K562 (cell line): ENCODE data around the gene ITGAL. TPM values are rescaled to one million over a fixed set of nuclear protein-coding genes. Genes with fewer than 3 reads are reported as not detected.

Experiments used
- CTCFL ChIP-seq: IDR thresholded peaks from 2 replicates; pipeline ENCODE4 v1.6.1; 2011; ENCODE audit warnings: borderline replicate concordance, low read depth, mild to moderate bottlenecking, moderate library complexity, low read length; ENCODE audit not compliant: insufficient read depth, poor library complexity, severe bottlenecking
- DEAF1 ChIP-seq: fragments of 450-650 bp; formaldehyde crosslinking; IDR thresholded peaks from 2 replicates; pipeline ENCODE4 v1.4.0; 2020; ENCODE audit warnings: mild to moderate bottlenecking, moderate library complexity
- DPF2 ChIP-seq: fragments of 450-650 bp; IDR thresholded peaks from 2 replicates; pipeline ENCODE4 v1.6.1; 2016
- GTF2A2 ChIP-seq: IDR thresholded peaks from 2 replicates; pipeline ENCODE4 v1.6.1; 2016; ENCODE audit warnings: mild to moderate bottlenecking, missing genetic modification characterization, missing compliant biosample characterization
- KDM5B ChIP-seq: fragments of 200-600 bp; sonication (generic); IDR thresholded peaks from 2 replicates; pipeline ENCODE4 v1.6.1; 2012; ENCODE audit warnings: low read depth, mild to moderate bottlenecking, moderate library complexity, low read length, control low read depth, inconsistent platforms; ENCODE audit not compliant: insufficient replicate concordance
- KLF16 ChIP-seq: IDR thresholded peaks from 2 replicates; pipeline ENCODE4 v1.6.1; 2016; ENCODE audit warnings: antibody characterized with exemption
- MAZ ChIP-seq, 2 experiments: fragments of 450-650 bp in 1 of 2; sonication (generic) in 1 of 2; formaldehyde crosslinking; IDR thresholded peaks in 1 of 2; conservative IDR thresholded peaks in 1 of 2; 2 replicates each; pipeline versions ENCODE4 v1.4.0 to v1.5.0; 2020; ENCODE audit warnings: mild to moderate bottlenecking in 1 of 2, missing genetic modification reagents in 1 of 2
- NELFE ChIP-seq: IDR thresholded peaks from 2 replicates; pipeline ENCODE4 v1.6.1; 2011; ENCODE audit warnings: mild to moderate bottlenecking; ENCODE audit not compliant: insufficient read depth, insufficient read length
- NFE2L1 ChIP-seq: fragments of 450-650 bp; IDR thresholded peaks from 2 replicates; pipeline ENCODE4 v1.6.1; 2016; ENCODE audit warnings: missing genetic modification characterization, low read depth, mild to moderate bottlenecking, missing compliant biosample characterization, moderate library complexity, borderline replicate concordance
- POLR2A ChIP-seq: fragments of 450-650 bp; conservative IDR thresholded peaks from 2 replicates; pipeline ENCODE4 v1.6.1; 2016
- POLR2H ChIP-seq: IDR thresholded peaks from 2 replicates; pipeline ENCODE4 v1.6.1; 2016; ENCODE audit warnings: missing genetic modification characterization, low read depth, mild to moderate bottlenecking, control low read depth, missing compliant biosample characterization, moderate library complexity
- PRMT5 ChIP-seq: sonication (generic); formaldehyde crosslinking; IDR thresholded peaks from 2 replicates; pipeline ENCODE4 v1.5.0; 2020; ENCODE audit warnings: missing genetic modification reagents
- SP2 ChIP-seq: IDR thresholded peaks from 2 replicates; pipeline ENCODE4 v1.6.1; 2011; ENCODE audit warnings: mild to moderate bottlenecking, low read depth, low read length, moderate library complexity; ENCODE audit not compliant: poor library complexity, severe bottlenecking; ENCODE audit errors: extremely low read depth
- UBTF ChIP-seq, 2 experiments: IDR thresholded peaks; 2 replicates each; pipeline ENCODE4 v1.6.1; 2012; ENCODE audit warnings: improper control_type of control experiment in 2 of 2, low read depth in 2 of 2, low read length in 2 of 2, borderline replicate concordance in 1 of 2
- ZBTB2 ChIP-seq: fragments of 450-650 bp; IDR thresholded peaks from 2 replicates; pipeline ENCODE4 v1.6.1; 2016; ENCODE audit warnings: antibody characterized with exemption
- polyA plus RNA-seq, 8 experiments: library from polyadenylated mRNA; depleted of rRNA in 4 of 8; stranded (reverse) in 5 of 8; unstranded in 3 of 8; fragments of >200 nt; fragmentation: Nextera tagmentation in 2 of 8; fragmentation: Illumina TruSeq in 1 of 8; extraction: Ambion mirVana in 2 of 8; extraction: Trizol in 1 of 8; gene quantifications; 2 replicates each; pipeline versions ENCODE4 v1.2.1 to v1.2.3, GENCODE V29; 2011 to 2014; ENCODE audit warnings: inconsistent platforms in 1 of 8, missing spikeins in 1 of 8
- total RNA-seq, 7 experiments: library from RNA; depleted of rRNA in 6 of 7; stranded (reverse); fragments of >200 nt in 6 of 7; fragmentation: Illumina TruSeq in 2 of 7; extraction: Trizol in 2 of 7; gene quantifications; 2 replicates each; pipeline versions ENCODE4 v1.2.1 to v1.2.3, GENCODE V29; 2011 to 2021; ENCODE audit warnings: low replicate concordance in 1 of 7
- TF ChIP-seq, protein P1 (sequence below): fragments of 250-450 bp; sonication (Bioruptor Pico); IDR thresholded peaks from 2 replicates; pipeline ENCODE4 v1.9.0; 2021; ENCODE audit warnings: mild to moderate bottlenecking, inconsistent platforms

ITGAL gene
- total and polyA plus RNA-seq, 9 of the 15 experiments (the other 6 are each of a cell fraction or from before 2014, with no cell fraction given) = 0.01 to 0.53 TPM; not detected in 7

DNA sequence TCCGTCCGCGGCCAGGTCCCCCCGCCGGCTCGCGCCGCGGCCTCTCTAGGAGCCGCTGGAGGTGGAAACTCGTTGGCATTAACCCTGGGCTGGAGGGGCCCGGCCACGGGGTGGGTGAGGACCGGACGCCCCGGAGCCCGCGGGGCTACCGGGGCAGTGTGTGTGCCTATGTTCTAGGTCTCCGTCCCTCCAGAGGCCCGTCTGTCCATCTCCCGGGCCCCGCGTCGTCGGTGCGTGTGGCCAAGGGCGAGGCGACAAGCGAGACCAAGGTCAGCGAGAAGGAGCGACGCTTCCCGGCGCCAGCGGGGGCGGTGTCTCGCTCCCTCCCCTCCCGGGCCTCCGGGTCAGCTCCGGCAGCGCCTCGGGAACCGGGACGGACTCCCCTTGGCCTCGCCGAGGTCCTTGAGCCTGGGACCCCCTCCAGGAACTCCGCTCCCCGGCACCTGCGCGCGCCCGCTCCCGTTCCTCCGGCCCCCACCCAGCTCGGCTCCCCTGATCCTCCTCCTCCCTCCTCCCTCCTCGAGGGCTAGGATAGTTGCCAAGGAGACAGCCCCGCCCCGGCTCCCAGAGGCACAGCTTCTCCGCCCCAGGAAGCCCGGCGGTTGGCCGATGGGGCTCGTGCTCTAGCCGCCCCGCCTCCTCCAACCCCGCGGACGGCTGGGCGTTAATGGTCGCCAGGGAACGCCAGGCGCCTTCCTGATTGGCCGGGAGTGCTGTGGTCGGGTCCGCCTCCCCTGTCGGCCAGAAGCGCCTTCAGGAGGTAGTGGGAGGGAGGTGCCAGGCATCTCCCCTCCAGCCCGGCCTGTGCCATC lies 54.5 kb downstream of the ITGAL start (continued):
- peak; percentile 98 to 100 for TF ChIP-seq MAZ (CRISPR knock-in tag; conservative IDR thresholded peaks at IDR 0.05 in 1 of 2, IDR thresholded peaks at IDR 0.05 in 1 of 2)
- TF ChIP-seq GTF2A2 = no peak
- TF ChIP-seq ZBTB2 = no peak
- TF ChIP-seq NFE2L1 (tag) = no peak
- TF ChIP-seq, protein P1, sequence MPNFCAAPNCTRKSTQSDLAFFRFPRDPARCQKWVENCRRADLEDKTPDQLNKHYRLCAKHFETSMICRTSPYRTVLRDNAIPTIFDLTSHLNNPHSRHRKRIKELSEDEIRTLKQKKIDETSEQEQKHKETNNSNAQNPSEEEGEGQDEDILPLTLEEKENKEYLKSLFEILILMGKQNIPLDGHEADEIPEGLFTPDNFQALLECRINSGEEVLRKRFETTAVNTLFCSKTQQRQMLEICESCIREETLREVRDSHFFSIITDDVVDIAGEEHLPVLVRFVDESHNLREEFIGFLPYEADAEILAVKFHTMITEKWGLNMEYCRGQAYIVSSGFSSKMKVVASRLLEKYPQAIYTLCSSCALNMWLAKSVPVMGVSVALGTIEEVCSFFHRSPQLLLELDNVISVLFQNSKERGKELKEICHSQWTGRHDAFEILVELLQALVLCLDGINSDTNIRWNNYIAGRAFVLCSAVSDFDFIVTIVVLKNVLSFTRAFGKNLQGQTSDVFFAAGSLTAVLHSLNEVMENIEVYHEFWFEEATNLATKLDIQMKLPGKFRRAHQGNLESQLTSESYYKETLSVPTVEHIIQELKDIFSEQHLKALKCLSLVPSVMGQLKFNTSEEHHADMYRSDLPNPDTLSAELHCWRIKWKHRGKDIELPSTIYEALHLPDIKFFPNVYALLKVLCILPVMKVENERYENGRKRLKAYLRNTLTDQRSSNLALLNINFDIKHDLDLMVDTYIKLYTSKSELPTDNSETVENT (CRISPR knock-in tag) = peak; percentile 99
- peak; percentile 98 for TF ChIP-seq SP2
- peak; percentile 91 for TF ChIP-seq POLR2A
- no peak for TF ChIP-seq PRMT5 (CRISPR knock-in tag)
- 0 out of 2 replicates have a peak, but pooled peaks have one; percentile 19 for TF ChIP-seq DEAF1 (CRISPR knock-in tag)
- peak; percentile 78 for TF ChIP-seq CTCFL
- TF ChIP-seq KDM5B = peak; percentile 48
- peak; percentile 65 for TF ChIP-seq POLR2H (tag)
- peak; percentile 45 to 54; a peak in 2 of 4 replicates for TF ChIP-seq UBTF (IDR thresholded peaks at IDR 0.05; ENCODE audit: borderline replicate concordance in 1 of 2, low read depth in 2 of 2, low read length in 2 of 2)
- peak; percentile 57; the same call in 1 of the 2 replicates for TF ChIP-seq KLF16
- TF ChIP-seq NELFE = no peak
- TF ChIP-seq DPF2 = peak; percentile 44; the same call in 1 of the 2 replicates
